Neural progenitor cell (in vitro differentiated cells): Measurements from ENCODE around the gene LDLRAD4.

Source experiments
- EZH2phosphoT487 ChIP-seq: fragments of 200-600 bp; sonication (generic); IDR thresholded peaks from 2 replicates; pipeline ENCODE4 v1.6.1; 2017; ENCODE audit warnings: antibody characterized with exemption
- TF ChIP-seq, protein P1 (sequence below): fragments of 200-600 bp; sonication (generic); IDR thresholded peaks from 2 replicates; pipeline ENCODE4 v1.5.1; 2017; ENCODE audit warnings: antibody characterized with exemption, mild to moderate bottlenecking

DNA sequence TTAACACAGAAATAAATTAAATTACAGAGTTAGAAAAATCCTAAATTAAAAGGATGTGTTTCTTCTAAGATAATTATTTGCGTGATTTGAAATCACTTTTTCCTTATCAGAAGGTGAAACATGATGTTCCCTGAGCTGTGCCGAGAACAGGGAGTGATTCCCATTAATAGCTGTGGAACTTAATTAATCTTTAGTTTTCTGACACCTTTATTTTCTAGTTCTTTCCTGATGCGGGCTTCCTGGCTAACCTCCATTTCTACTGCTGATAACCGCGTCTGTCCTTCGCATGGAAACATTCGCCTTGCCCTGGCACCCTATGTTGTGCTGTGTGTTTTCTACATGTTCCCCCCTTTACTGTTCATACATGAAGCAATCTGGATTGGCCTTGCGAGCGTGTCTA is 334.9 kb downstream of the LDLRAD4 start:
- TF ChIP-seq, protein P1, sequence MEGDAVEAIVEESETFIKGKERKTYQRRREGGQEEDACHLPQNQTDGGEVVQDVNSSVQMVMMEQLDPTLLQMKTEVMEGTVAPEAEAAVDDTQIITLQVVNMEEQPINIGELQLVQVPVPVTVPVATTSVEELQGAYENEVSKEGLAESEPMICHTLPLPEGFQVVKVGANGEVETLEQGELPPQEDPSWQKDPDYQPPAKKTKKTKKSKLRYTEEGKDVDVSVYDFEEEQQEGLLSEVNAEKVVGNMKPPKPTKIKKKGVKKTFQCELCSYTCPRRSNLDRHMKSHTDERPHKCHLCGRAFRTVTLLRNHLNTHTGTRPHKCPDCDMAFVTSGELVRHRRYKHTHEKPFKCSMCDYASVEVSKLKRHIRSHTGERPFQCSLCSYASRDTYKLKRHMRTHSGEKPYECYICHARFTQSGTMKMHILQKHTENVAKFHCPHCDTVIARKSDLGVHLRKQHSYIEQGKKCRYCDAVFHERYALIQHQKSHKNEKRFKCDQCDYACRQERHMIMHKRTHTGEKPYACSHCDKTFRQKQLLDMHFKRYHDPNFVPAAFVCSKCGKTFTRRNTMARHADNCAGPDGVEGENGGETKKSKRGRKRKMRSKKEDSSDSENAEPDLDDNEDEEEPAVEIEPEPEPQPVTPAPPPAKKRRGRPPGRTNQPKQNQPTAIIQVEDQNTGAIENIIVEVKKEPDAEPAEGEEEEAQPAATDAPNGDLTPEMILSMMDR = no peak
- no peak for TF ChIP-seq EZH2phosphoT487
